ENCODE measurements around the gene MED13L.

- TF ChIP-seq POLR2A (IDR thresholded peaks at IDR 0.05) (no peak), CTCF (IDR thresholded peaks at IDR 0.05) (no peak)
Measured at GRCh38 chr12:116206828-116207227, 70.7 kb downstream of the MED13L start.
